ENCODE measurements around the gene AADACL2. TPM values are rescaled to one million over a fixed set of nuclear protein-coding genes. Genes with fewer than 3 reads are reported as not detected.

The AADACL2 gene
- total and polyA plus RNA-seq, 2 experiments from 2014 or later: not detected

DNA sequence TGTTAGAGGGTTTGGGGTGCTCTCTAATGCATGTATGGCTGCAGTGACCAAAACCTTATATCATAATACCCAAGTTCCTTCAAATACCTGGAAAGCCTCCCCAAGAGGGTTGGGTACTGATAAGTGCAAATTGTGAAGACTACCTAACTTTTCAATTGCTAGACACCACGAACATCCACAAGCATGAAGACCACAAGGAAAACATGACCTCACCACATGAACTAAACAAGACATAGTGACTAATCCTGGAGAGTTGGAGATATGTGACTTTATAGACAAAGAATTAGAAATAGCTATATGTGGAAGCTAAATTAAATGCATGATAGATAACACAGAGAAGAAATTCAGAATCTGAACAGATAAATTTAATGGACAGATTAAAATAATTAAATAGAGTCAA is 23.9 kb upstream of the AADACL2 start:
- H3K4me3 ChIP-seq: no peak overlapping the region

DNA sequence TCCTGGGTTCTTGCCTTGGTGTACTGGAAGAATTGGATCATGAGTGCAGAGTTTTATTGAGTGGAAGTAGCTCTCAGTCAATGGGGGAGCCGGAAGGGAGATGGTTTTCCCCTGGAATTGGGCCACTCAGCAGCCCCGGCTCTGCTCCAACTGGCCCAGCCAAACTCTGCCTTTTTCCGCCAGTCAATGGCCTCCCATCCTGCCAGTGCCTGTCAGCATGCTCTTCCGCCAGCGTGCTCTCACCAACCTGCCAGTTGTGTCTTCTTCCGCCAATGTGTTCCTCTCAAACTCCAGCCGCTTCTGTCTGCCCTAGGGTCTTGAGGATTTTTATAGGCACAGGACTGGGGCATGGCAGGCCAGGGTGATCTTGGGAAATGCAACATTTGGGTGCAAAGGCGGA is 12.4 kb upstream of the AADACL2 start:
- H3K4me2 ChIP-seq: no peak overlapping the region
- H3K4me3 ChIP-seq: no peak overlapping the region
- H4K20me1 ChIP-seq (replicated peaks; ENCODE audit: insufficient read depth): no peaks in the 10 kb centered on the region
- Mint-ChIP-seq H3K36me3 (ENCODE audit: low read depth) (0 out of 3 replicates have a peak, but pooled peaks cover 4% of the 10 kb centered on the region), H3K9me3 (peaks cover 5% of the 10 kb centered on the region; the same call in 2 of the 3 replicates), H3K27me3 (ENCODE audit: insufficient read depth, low read depth, poor library complexity) (peaks cover 6% of the 10 kb centered on the region), H3K4me1 (no peaks in the 10 kb centered on the region), H3K27ac (no peak overlapping the region), H3K4me3 (no peak overlapping the region)
- ATAC-seq: no peak
- H3K4me1 ChIP-seq (ENCODE audit: insufficient read depth): no peaks in the 10 kb centered on the region
- no peaks in the 10 kb centered on the region for H3K79me2 ChIP-seq (replicated peaks; ENCODE audit: insufficient read depth)
- no peaks in the 10 kb centered on the region for H3K27me3 ChIP-seq (ENCODE audit: insufficient read depth)
- H3K27ac ChIP-seq (ENCODE audit: low read depth): no peak overlapping the region
- H3K36me3 ChIP-seq (ENCODE audit: insufficient read depth): no peaks in the 10 kb centered on the region
- H3K9me2 ChIP-seq (ENCODE audit: insufficient read depth): peaks cover 18% of the 10 kb centered on the region
- DNase-seq (ENCODE audit: low spot score): no peak
- H3F3A ChIP-seq (replicated peaks; ENCODE audit: low read depth): no peaks in the 10 kb centered on the region
- peak overlapping the region; percentile 80; the same call in 1 of the 2 replicates for H2AFZ ChIP-seq
- TF ChIP-seq POLR2AphosphoS5 (IDR thresholded peaks at IDR 0.05; ENCODE audit: low read depth): no peak
- TF ChIP-seq, protein P1, sequence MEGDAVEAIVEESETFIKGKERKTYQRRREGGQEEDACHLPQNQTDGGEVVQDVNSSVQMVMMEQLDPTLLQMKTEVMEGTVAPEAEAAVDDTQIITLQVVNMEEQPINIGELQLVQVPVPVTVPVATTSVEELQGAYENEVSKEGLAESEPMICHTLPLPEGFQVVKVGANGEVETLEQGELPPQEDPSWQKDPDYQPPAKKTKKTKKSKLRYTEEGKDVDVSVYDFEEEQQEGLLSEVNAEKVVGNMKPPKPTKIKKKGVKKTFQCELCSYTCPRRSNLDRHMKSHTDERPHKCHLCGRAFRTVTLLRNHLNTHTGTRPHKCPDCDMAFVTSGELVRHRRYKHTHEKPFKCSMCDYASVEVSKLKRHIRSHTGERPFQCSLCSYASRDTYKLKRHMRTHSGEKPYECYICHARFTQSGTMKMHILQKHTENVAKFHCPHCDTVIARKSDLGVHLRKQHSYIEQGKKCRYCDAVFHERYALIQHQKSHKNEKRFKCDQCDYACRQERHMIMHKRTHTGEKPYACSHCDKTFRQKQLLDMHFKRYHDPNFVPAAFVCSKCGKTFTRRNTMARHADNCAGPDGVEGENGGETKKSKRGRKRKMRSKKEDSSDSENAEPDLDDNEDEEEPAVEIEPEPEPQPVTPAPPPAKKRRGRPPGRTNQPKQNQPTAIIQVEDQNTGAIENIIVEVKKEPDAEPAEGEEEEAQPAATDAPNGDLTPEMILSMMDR (conservative IDR thresholded peaks at IDR 0.05; ENCODE audit: low read depth in 2 of 2): no peak
- TF ChIP-seq ZNF462 (CRISPR knock-in tag; IDR thresholded peaks at IDR 0.05): no peak
- no peak for TF ChIP-seq JUNB (IDR thresholded peaks at IDR 0.05; ENCODE audit: unreplicated experiment)
- TF ChIP-seq ZNF331 (CRISPR knock-in tag; IDR thresholded peaks at IDR 0.05; ENCODE audit: low read depth): no peak
- TF ChIP-seq, protein P2, sequence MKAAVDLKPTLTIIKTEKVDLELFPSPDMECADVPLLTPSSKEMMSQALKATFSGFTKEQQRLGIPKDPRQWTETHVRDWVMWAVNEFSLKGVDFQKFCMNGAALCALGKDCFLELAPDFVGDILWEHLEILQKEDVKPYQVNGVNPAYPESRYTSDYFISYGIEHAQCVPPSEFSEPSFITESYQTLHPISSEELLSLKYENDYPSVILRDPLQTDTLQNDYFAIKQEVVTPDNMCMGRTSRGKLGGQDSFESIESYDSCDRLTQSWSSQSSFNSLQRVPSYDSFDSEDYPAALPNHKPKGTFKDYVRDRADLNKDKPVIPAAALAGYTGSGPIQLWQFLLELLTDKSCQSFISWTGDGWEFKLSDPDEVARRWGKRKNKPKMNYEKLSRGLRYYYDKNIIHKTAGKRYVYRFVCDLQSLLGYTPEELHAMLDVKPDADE (IDR thresholded peaks at IDR 0.05): no peak
- TF ChIP-seq REST (IDR thresholded peaks at IDR 0.05; ENCODE audit: unreplicated experiment): no peak
- no peak for TF ChIP-seq EZH2phosphoT487 (IDR thresholded peaks at IDR 0.05; ENCODE audit: unreplicated experiment)

More for the DNA sequence above, 23.9 kb upstream of the AADACL2 start:
- Mint-ChIP-seq H3K27ac (no peak overlapping the region), H3K27me3 (ENCODE audit: insufficient read depth, low read depth, poor library complexity) (peaks cover 2% of the 10 kb centered on the region), H3K4me3 (no peak overlapping the region), H3K9me3 (peaks cover 5% of the 10 kb centered on the region; the same call in 2 of the 3 replicates), H3K36me3 (ENCODE audit: low read depth) (no peaks in the 10 kb centered on the region; the same call in 2 of the 3 replicates), H3K4me1 (peaks cover 11% of the 10 kb centered on the region)
- TF ChIP-seq NANOG (IDR thresholded peaks at IDR 0.05; ENCODE audit: borderline replicate concordance): no peak
- peaks cover 13% of the 10 kb centered on the region for H3K4me1 ChIP-seq (ENCODE audit: insufficient read depth)
- no peaks in the 10 kb centered on the region for H3K79me2 ChIP-seq (replicated peaks; ENCODE audit: insufficient read depth)
- H3K36me3 ChIP-seq (ENCODE audit: insufficient read depth): no peaks in the 10 kb centered on the region
- H3K4me2 ChIP-seq: no peak overlapping the region
- ATAC-seq: no peak
- no peaks in the 10 kb centered on the region for H3K27me3 ChIP-seq (ENCODE audit: insufficient read depth)
- H3F3A ChIP-seq (replicated peaks; ENCODE audit: low read depth): no peaks in the 10 kb centered on the region
- H4K20me1 ChIP-seq (replicated peaks; ENCODE audit: insufficient read depth): no peaks in the 10 kb centered on the region
- no peak overlapping the region for H2AFZ ChIP-seq
- 0 out of 2 replicates have a peak, but pooled peaks cover 5% of the 10 kb centered on the region for H3K9me2 ChIP-seq (ENCODE audit: insufficient read depth)
- DNase-seq (ENCODE audit: low spot score): no peak
- no peak overlapping the region for H3K27ac ChIP-seq (ENCODE audit: low read depth)
